Measurements from ENCODE around the gene PRRG1.
"Not testable (repeated sequence)": the region's sequence is repeated elsewhere in the genome, so short reads cannot be mapped to it uniquely, and the experiment has no call there.

Gene PRRG1

GRCh38 chrX:37472836-37473235 lies 123.7 kb downstream of the PRRG1 start:
- no peak for DNase-seq (ENCODE audit: low read depth in 2 of 2)

GRCh38 chrX:37474478-37474877 lies 125.3 kb downstream of the PRRG1 start:
- no peak for DNase-seq (ENCODE audit: low read depth in 2 of 2)

- DNase-seq (ENCODE audit: low read depth in 2 of 2), result no peak
Measured at GRCh38 chrX:37476571-37477170, 127.5 kb downstream of the PRRG1 start.

- DNase-seq (ENCODE audit: low read depth in 2 of 2), result not testable (repeated sequence)
Measured at GRCh38 chrX:37484335-37484734, 135.2 kb downstream of the PRRG1 start.

- DNase-seq (ENCODE audit: low read depth in 2 of 2), result no peak
Measured at GRCh38 chrX:37485429-37485828, 136.3 kb downstream of the PRRG1 start.

- DNase-seq (ENCODE audit: low read depth in 2 of 2), result no peak
Measured at GRCh38 chrX:37487271-37487670, 138.1 kb downstream of the PRRG1 start.

GRCh38 chrX:37488323-37488722 lies 139.2 kb downstream of the PRRG1 start:
- DNase-seq (ENCODE audit: low read depth in 2 of 2), result no peak

GRCh38 chrX:37491686-37492085 lies 142.5 kb downstream of the PRRG1 start:
- no peak for DNase-seq (ENCODE audit: low read depth in 2 of 2)

- not testable (repeated sequence) for DNase-seq (ENCODE audit: low read depth in 2 of 2)
Measured at GRCh38 chrX:37495760-37496159, 146.6 kb downstream of the PRRG1 start.

- not testable (repeated sequence) for DNase-seq (ENCODE audit: low read depth in 2 of 2)
Measured at GRCh38 chrX:37497126-37497525, 148.0 kb downstream of the PRRG1 start.

- DNase-seq (ENCODE audit: low read depth in 2 of 2), result not testable (repeated sequence)
Measured at GRCh38 chrX:37498323-37498722, 149.2 kb downstream of the PRRG1 start.

GRCh38 chrX:37499649-37500048 lies 150.5 kb downstream of the PRRG1 start:
- not testable (repeated sequence) for DNase-seq (ENCODE audit: low read depth in 2 of 2)

GRCh38 chrX:37504991-37505390 lies 155.8 kb downstream of the PRRG1 start:
- no peak for DNase-seq (ENCODE audit: low read depth in 2 of 2)
